ENCODE measurements around the gene SCLY. TPM values are rescaled to one million over a fixed set of nuclear protein-coding genes. Genes with fewer than 3 reads are reported as not detected.
A peak's percentile ranks its signal among the peaks of the same experiment; 100 is the strongest.
"Not testable (repeated sequence)": the region's sequence is repeated elsewhere in the genome, so short reads cannot be mapped to it uniquely, and the experiment has no call there.

Gene SCLY
- total RNA-seq, 1 donor from 2014 or later = 12.1 TPM

- DNase-seq (ENCODE audit: low read depth in 2 of 2) = no peak
Observed at GRCh38 chr2:238039985-238040384, 20.8 kb upstream of the SCLY start.

- DNase-seq (ENCODE audit: low read depth in 2 of 2) = no peak
Observed at GRCh38 chr2:238040918-238041317, 19.9 kb upstream of the SCLY start.

- DNase-seq (ENCODE audit: low read depth in 2 of 2) = no peak
Observed at GRCh38 chr2:238042090-238042489, 18.7 kb upstream of the SCLY start.

GRCh38 chr2:238042849-238043584 is 17.8 kb upstream of the SCLY start:
- peak; percentile 24 to 52 for DNase-seq (ENCODE audit: low read depth in 2 of 2)

DNA sequence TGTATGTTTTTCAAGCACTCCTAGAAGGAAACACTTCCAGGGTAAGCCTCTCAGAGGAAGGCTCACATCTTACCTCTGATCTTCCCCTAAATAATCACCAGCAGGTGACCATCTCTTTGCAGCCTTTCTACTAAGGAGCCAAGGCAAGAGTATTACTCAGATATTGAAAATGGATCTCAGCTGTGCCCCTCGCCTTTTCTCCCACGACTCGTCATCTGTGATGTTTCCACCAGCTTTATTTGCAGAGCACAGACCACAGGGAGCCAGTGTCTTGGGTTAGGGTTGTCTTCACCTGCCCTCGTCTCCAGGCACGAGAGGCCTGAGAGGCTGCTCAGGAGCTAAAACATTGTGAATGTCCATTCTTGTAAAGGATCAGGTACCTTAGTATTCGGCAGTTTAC is 16.9 kb upstream of the SCLY start:
- no peak for DNase-seq (ENCODE audit: low read depth in 2 of 2)

DNA sequence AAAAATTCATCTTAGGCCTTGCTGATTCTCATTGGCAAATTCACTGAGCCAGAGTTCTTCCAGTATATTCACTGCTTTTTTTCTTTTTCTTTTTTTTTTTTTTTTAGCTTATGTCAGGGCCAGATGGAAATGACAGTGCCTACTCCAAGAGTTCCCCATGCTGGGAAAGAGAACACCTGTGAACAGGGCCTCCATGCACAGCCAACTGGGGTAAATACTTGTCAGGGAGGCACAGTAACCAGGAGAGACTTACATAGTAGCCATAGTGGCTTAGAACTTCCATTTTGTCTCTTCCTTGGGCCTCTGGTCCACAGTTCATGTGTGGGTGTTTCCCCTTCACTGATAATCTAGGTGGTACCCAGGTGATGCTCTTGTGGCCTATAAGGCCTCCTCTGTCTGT is 15.2 kb upstream of the SCLY start:
- no peak for DNase-seq (ENCODE audit: low read depth in 2 of 2)

DNA sequence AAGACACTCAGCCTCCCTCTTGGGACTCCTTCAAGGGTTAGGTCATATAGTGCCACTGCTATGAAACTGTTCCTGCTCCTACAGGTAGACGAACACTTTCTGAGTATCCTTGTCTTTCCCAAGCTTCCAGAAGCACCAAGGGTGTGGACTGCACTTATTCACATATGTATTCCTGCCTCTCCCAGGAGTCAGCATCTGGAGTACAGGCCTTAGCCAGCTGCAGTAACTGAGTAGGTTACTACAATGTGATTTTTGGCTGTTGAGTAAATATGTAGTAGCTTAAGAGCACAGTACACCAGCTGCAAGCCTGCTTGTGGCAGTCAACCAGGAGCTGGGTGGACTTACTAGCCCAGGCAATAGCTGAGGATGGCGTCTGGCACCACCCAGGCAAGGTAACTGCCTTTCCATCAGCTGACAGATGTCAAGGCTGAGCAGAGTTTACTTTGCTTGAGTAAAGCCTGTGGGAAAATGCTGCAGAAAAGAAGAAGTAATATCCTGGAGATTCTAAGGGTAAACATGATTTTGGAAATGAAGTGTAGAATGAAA is 14.0 kb upstream of the SCLY start:
- DNase-seq (ENCODE audit: low read depth in 2 of 2) = no peak

- DNase-seq (ENCODE audit: low read depth in 2 of 2) = no peak
Observed at GRCh38 chr2:238053191-238053776, 7.5 kb upstream of the SCLY start.

- no peak for DNase-seq (ENCODE audit: low read depth in 2 of 2)
Observed at GRCh38 chr2:238055841-238056240, 5.0 kb upstream of the SCLY start.

DNA sequence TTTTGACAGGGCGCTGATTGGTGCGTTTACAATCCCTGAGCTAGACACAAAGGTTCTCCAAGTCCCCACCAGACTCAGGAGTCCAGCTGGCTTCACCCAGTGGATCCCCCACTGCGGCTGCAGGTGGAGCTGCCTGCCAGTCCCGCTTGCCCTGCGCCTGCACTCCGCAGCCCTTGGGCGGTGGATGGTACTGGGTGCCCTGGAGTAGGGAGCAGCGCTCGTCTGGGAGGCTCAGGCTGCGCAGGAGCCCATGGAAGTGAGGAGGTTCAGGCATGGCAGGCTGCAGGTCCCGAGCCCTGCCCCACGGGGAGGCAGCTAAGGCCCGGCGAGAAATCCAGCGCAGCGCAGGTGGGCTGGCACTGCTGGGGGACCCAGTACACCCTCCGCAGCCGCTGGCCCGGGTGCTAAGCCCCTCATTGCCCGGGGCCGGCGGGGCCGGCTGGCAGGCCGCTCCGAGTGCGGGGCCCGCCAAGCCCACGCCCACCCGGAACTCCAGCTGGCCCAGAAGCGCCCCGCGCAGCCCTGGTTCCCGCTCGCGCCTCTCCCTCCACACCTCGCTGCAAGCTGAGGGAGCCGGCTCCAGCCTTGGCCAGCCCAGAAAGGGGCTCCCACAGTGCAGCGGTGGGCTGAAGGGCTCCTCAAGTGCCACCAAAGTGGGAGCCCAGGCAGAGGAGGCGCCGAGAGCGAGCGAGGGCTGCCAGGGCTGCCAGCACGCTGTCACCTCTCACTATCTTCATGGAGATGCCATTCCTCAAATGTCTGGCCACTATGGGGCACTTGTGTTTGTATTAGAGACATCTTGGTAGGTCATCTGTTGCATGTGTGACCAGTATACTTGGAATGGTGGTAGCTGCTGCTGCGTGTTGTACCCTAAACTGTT is 2.9 kb upstream of the SCLY start:
- not testable (repeated sequence) for DNase-seq (ENCODE audit: low read depth in 2 of 2)

DNA sequence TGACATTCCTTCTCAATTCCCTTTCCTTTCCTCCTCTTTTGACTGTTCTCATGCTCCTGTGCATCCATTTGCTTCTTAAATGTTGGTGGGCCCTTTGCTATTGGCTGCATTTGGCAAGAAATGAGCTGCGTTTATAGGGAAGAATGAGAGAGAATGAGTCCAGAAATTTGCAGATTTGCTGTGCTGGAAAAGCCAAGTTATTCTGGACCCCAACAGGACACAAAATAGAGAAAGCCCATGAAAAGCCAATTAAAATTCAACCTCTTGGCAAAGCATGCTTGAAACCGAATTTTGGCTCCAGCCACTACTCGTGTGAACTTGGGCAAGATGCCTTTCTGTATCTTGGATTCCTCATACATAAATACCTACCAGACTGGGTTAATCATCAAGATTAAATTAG is 1.3 kb upstream of the SCLY start:
- no peak for DNase-seq (ENCODE audit: low read depth in 2 of 2)

- no peak for DNase-seq (ENCODE audit: low read depth in 2 of 2)
Observed at GRCh38 chr2:238060096-238060541, 682 bp upstream of the SCLY start.

- DNase-seq (ENCODE audit: low read depth in 2 of 2) = peak; percentile 35 to 47
Observed at GRCh38 chr2:238061315-238062202, 758 bp downstream of the SCLY start.

DNA sequence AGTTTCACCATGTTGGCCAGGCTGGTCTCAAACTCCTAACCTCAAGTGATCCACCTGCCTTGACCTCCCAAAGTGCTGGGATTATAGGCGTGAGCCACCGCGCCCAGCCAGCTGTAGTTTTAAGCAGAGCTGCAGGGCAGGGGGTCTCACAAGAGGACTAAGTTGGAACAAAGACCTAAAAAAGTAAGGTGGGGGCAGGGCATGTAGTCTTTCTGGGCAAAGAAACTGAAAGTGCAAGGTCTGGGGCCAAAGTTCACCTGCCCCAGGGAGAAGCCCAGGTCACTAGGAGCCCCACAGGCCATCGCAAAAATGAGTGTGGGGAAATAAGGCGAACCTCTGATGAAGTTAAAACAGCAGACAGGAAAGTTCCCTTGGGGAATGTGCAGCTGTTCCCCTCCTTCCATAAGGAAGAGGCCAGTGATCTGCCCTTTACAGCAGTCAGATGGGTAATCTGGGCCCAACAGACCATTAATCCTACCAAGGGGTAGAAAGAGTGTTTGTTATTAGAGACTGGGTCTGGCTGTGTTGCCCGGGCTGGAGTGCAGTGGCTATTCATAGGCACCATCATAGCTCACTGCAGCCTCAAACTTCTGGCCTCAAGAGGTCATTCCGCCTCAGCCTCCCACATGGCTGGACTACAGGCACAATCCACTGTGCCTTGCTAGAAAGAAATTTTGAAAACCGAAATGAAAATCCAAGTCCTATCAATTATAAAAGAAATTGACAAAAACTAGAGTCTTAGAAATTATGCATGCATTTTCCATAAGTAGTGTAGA is 2.8 kb downstream of the SCLY start:
- DNase-seq (ENCODE audit: low read depth in 2 of 2) = no peak

DNA sequence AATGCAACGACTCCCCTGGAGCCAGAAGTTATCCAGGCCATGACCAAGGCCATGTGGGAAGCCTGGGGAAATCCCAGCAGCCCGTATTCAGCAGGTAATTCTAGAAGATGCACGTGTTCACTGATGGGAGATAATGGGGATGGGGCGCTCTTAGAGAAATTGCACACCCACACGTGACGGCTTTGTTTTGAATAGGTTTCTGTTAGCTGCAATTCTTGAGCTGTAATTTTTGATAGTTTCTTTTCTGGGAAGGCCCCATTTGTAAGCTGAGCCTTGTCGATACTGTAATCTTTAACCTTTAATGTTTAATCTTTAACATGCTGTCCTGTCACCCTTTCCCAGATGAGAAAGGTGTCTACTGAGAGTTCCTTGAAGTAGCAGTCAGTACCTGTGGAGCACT is 3.6 kb downstream of the SCLY start:
- no peak for DNase-seq (ENCODE audit: low read depth in 2 of 2)

- DNase-seq (ENCODE audit: low read depth in 2 of 2) = no peak
Observed at GRCh38 chr2:238065071-238065846, 4.5 kb downstream of the SCLY start.

- DNase-seq (ENCODE audit: low read depth in 2 of 2) = no peak
Observed at GRCh38 chr2:238066218-238066617, 5.4 kb downstream of the SCLY start.

DNA sequence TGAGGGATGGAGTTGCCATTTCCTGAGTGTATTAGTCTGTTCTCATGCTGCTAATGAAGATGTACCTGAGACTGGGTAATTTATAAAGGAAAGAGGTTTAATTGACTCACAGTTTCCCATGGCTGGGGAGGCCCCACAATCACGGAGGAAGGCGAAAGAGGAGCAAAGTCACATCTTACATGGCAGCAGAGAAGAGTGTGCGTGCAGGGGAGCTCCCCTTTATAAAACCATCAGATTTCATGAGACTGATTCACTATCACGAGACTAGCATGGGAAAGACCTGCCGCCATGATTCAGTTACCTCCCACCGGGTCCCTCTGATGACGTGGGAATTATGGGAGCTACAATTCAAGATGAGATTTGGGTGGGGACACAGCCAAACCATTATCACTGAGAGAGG is 5.9 kb downstream of the SCLY start:
- DNase-seq (ENCODE audit: low read depth in 2 of 2) = not testable (repeated sequence)

- no peak for DNase-seq (ENCODE audit: low read depth in 2 of 2)
Observed at GRCh38 chr2:238067939-238068338, 7.1 kb downstream of the SCLY start.

All from lung microvascular endothelial cell (primary cell).